ENCODE measurements around the gene SLC10A7. TPM values are rescaled to one million over a fixed set of nuclear protein-coding genes. Genes with fewer than 3 reads are reported as not detected.

SLC10A7 gene
- total RNA-seq, 2 experiments from 2014 or later, result 10.7 to 11.0 TPM

DNA sequence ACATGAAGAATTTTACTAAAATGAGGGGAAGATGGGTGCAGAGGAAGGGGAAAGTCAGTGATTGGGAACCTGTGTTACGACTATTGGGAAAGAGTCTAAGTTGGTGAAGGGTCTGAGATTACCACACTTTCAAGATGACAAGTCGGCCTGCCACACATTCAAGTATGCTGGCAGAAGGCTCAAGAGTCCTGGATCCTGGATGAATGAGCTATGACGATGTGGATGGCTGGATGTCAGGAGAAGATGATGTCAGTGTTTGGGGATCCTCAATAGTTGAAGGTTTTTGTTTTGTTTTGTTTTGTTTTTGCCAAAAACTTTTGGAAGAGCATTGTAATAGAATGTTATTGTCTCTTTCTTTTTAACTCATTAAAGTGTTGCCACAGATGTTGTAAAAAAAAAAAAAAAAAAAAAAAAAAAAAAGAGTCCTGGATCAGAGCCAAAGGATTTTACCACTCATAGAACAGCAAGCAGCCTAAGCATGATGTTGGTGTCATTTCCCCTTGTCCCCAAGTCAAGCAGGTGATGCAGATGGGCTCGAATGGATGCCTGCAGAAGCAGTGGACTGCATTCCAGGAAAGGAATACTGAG, 186.8 kb downstream of the SLC10A7 start:
- TF ChIP-seq, protein P1, sequence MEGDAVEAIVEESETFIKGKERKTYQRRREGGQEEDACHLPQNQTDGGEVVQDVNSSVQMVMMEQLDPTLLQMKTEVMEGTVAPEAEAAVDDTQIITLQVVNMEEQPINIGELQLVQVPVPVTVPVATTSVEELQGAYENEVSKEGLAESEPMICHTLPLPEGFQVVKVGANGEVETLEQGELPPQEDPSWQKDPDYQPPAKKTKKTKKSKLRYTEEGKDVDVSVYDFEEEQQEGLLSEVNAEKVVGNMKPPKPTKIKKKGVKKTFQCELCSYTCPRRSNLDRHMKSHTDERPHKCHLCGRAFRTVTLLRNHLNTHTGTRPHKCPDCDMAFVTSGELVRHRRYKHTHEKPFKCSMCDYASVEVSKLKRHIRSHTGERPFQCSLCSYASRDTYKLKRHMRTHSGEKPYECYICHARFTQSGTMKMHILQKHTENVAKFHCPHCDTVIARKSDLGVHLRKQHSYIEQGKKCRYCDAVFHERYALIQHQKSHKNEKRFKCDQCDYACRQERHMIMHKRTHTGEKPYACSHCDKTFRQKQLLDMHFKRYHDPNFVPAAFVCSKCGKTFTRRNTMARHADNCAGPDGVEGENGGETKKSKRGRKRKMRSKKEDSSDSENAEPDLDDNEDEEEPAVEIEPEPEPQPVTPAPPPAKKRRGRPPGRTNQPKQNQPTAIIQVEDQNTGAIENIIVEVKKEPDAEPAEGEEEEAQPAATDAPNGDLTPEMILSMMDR (IDR thresholded peaks at IDR 0.05), result no peak
- Mint-ChIP-seq H3K9me3 (no peaks in the 10 kb centered on the region), H3K27me3 (no peaks in the 10 kb centered on the region), H3K4me1 (ENCODE audit: low read depth) (peaks cover 2% of the 10 kb centered on the region), H3K27ac (no peak overlapping the region), H3K36me3 (ENCODE audit: low read depth) (no peaks in the 10 kb centered on the region), H3K4me3 (no peak overlapping the region)
- DNase-seq (no peak), ATAC-seq (no peak)
- ChIA-PET CTCF (no interaction called here), POLR2A (no interaction called here)
- intact Hi-C loops (cut with micrococcal nuclease), result loop anchor here (10.0 kb wide), 1 partner anchor 320 kb away; no protein-coding TSS in a partner anchor

DNA sequence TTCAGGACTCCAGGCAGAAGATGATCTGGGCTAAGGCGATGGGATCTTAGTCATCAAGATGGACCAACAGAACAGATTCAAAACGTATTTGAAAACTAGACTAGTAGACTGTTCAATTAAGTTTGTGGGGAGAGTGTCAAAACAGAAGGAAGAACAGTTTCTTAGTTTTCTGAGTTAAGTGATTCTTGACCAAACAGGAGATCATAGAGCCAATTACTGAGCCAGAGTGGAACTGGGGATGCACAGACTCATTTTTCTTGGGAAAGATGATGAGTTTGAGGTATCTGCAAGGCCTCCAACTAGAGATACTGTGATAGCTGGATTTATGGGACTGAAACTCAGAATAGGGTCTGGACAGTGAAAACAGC, 187.9 kb downstream of the SLC10A7 start:
- POLR2A ChIA-PET, result no interaction called here
- intact Hi-C loops (cut with micrococcal nuclease), result loop anchor here (10.0 kb wide), 1 partner anchor 321 kb away; no protein-coding TSS in a partner anchor
- H3K27me3 Mint-ChIP-seq, result no peaks in the 10 kb centered on the region
- H3K9me3 Mint-ChIP-seq, result no peaks in the 10 kb centered on the region
- CTCF ChIA-PET, result no interaction called here
- H3K4me3 Mint-ChIP-seq, result no peak overlapping the region
- no peak for ATAC-seq
- H3K27ac Mint-ChIP-seq, result no peak overlapping the region
- DNase-seq, result no peak
- TF ChIP-seq, protein P1 (IDR thresholded peaks at IDR 0.05), result no peak
- H3K4me1 Mint-ChIP-seq (ENCODE audit: low read depth), result peaks cover 2% of the 10 kb centered on the region
- H3K36me3 Mint-ChIP-seq (ENCODE audit: low read depth), result no peaks in the 10 kb centered on the region

DNA sequence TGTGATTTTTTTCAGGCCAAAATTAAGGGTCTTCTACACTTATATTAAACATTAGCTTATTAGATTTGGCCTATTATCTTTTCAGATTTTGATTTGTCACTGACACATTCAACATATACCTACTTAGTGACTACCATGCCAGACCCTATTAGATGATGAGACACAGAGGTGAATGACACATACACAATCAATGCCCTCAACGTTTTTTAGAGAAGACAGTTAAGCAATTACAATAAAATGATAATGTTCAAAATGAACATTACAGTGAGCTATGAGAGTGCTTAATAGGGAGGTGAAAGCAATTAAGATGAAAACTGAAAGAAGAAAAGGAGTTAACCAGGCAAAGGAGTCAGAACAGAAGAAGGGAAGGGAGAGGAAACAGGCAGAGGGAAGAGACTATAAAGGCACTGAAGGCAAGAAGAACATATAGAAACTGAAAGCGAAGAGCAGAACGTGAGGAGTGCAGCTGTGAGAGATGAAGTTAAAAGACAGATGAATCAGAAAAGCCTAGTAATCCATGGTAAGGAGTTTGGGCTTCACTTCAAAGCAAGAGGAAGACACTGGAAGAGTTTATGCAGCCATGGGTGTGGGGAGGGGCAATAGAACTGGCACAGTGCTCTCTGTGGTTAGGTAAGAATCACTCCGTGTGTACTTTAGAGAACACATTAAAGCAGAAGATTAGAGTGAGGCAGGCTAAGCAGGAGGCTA, 188.4 kb downstream of the SLC10A7 start:
- DNase-seq (peak; percentile 27), ATAC-seq (peak; percentile 78)
- H3K27ac Mint-ChIP-seq, result no peak overlapping the region
- H3K36me3 Mint-ChIP-seq (ENCODE audit: low read depth), result no peaks in the 10 kb centered on the region
- no peaks in the 10 kb centered on the region for H3K27me3 Mint-ChIP-seq
- H3K4me1 Mint-ChIP-seq (ENCODE audit: low read depth), result peaks cover 2% of the 10 kb centered on the region
- ChIA-PET POLR2A (no interaction called here), CTCF (interaction anchor here (0.5 kb wide), 2 partner anchors 364 to 1256 kb away, joined by 3 to 4 read pairs; no protein-coding TSS in a partner anchor)
- no peaks in the 10 kb centered on the region for H3K9me3 Mint-ChIP-seq
- TF ChIP-seq, protein P1 (IDR thresholded peaks at IDR 0.05), result no peak
- intact Hi-C loops (cut with micrococcal nuclease), result loop anchor here (10.0 kb wide), 1 partner anchor 321 kb away; no protein-coding TSS in a partner anchor
- no peak overlapping the region for H3K4me3 Mint-ChIP-seq

DNA sequence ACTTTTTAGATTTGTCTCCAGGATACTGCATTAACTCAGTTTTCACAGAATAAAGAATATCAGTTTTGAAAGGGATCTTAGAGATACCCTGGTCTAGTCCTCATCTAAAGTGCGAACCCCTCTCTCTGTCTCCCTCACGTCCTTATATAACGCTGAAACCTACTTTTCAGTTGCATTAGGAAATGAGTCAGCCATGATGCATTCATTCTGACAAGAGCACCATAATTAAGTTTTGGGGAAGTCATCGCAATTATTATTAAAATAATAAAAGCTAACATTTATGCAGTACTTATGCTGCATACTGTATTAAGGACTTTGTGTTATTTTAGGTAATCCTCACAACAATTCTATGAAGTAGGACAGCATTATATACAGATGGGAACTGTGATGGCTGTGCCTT, 191.3 kb downstream of the SLC10A7 start:
- no peaks in the 10 kb centered on the region for H3K27me3 Mint-ChIP-seq

More for the DNA sequence above, 191.3 kb downstream of the SLC10A7 start:
- Mint-ChIP-seq H3K27ac (no peak overlapping the region), H3K9me3 (no peaks in the 10 kb centered on the region), H3K36me3 (ENCODE audit: low read depth) (peaks cover 2% of the 10 kb centered on the region), H3K4me3 (no peak overlapping the region), H3K4me1 (ENCODE audit: low read depth) (peaks cover 2% of the 10 kb centered on the region)
- TF ChIP-seq, protein P1 (IDR thresholded peaks at IDR 0.05), result no peak
- POLR2A ChIA-PET, result no interaction called here
- CTCF ChIA-PET, result interaction anchor here (0.6 to 1.0 kb wide), 3 partner anchors 88 to 767 kb away, joined by 3 to 4 read pairs (median 3); no protein-coding TSS in a partner anchor
- intact Hi-C loops (cut with micrococcal nuclease), result loop anchor here (10.0 kb wide), 1 partner anchor 324 kb away; no protein-coding TSS in a partner anchor
- no peak for DNase-seq
- no peak for ATAC-seq

Data from activated CD8-positive, alpha-beta T cell treated with anti-CD3 and anti-CD28 coated beads for 36 hours (primary cell).